ENCODE data around the gene FBXL19. TPM values are rescaled to one million over a fixed set of nuclear protein-coding genes. Genes with fewer than 3 reads are reported as not detected.

FBXL19 gene
- total and polyA plus RNA-seq, 9 of the 15 experiments (the other 6 are each of a cell fraction or from before 2014, with no cell fraction given), result 0.13 to 48.0 (median 13.5) TPM; not detected in 1

DNA sequence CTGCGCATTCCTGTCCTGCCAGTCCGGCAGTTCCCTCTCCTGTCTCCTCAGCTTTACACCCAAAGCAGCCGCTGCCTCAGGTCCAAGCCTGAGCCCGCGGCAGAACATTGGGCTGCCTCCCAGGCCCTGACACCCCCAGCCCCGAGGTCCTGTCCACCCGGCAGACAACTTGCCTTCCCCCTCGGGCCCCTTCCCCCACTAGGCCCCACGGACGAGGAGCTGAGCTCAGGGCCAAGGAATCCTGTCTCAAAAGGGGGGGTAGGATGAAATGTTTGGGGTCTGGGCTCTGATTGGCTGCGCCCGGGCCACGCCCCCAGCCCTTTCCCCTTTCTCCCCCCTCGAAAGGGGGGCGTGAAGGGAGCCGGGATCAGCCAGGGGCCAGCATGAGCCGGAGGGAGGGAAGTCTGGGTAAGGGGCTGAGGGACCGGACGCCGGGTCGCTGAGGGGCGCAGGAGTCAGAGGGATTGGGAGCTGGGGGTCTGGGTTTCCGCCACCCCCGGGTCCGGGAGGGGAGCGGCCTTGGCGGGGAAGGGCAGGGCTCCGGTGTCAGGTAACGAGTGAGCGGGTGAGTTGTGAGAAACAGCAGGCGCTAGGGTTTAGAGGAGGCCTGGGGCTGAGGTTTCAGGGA lies 27.0 kb upstream of the FBXL19 start, which contains the start of gene CTF1 (continued):
- TF ChIP-seq BRCA1 (IDR thresholded peaks at IDR 0.05) (no peak), BRCA1 (CRISPR knock-in tag; IDR thresholded peaks at IDR 0.05) (0 out of 2 replicates have a peak, but pooled peaks have one; percentile 62), IFI16 (CRISPR knock-in tag; IDR thresholded peaks at IDR 0.05) (no peak), ZNF282 (CRISPR knock-in tag; IDR thresholded peaks at IDR 0.05) (peak; percentile 54; the same call in 1 of the 2 replicates), ARID1B (IDR thresholded peaks at IDR 0.05) (peak; percentile 46), ZNF197 (CRISPR knock-in tag; IDR thresholded peaks at IDR 0.05; ENCODE audit: low read depth) (peak; percentile 18; the same call in 1 of the 2 replicates), LEF1 (IDR thresholded peaks at IDR 0.05) (peak; percentile 18; the same call in 1 of the 2 replicates), NFATC3 (IDR thresholded peaks at IDR 0.05) (no peak), TGIF2 (CRISPR knock-in tag; IDR thresholded peaks at IDR 0.05) (no peak), NONO (IDR thresholded peaks at IDR 0.05; ENCODE audit: low read depth in 2 of 2, low read length in 1 of 2) (no peak), POLR2G (IDR thresholded peaks at IDR 0.05; ENCODE audit: low read depth, low read length) (peak; percentile 87), GTF2A2 (tag; IDR thresholded peaks at IDR 0.05) (no peak), MTA1 (IDR thresholded peaks at IDR 0.05; ENCODE audit: borderline replicate concordance) (no peak), BCOR (IDR thresholded peaks at IDR 0.05) (no peak), UBTF (IDR thresholded peaks at IDR 0.05; ENCODE audit: borderline replicate concordance in 1 of 2, low read depth in 2 of 2, low read length in 2 of 2) (0 out of 4 replicates have a peak, but pooled peaks of 1 of the 2 experiments have one; percentile 31), NKRF (IDR thresholded peaks at IDR 0.05; ENCODE audit: borderline replicate concordance) (peak; percentile 69; the same call in 1 of the 2 replicates), GATA2 (CRISPR knock-in tag; IDR thresholded peaks at IDR 0.05) (no peak), THRB (CRISPR knock-in tag; conservative IDR thresholded peaks at IDR 0.05) (no peak), ZBTB7A (IDR thresholded peaks at IDR 0.05; ENCODE audit: borderline replicate concordance, control insufficient read depth, low read depth, low read length) (peak; percentile 93)
- TF ChIP-seq, protein P1, sequence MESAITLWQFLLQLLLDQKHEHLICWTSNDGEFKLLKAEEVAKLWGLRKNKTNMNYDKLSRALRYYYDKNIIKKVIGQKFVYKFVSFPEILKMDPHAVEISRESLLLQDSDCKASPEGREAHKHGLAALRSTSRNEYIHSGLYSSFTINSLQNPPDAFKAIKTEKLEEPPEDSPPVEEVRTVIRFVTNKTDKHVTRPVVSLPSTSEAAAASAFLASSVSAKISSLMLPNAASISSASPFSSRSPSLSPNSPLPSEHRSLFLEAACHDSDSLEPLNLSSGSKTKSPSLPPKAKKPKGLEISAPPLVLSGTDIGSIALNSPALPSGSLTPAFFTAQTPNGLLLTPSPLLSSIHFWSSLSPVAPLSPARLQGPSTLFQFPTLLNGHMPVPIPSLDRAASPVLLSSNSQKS (CRISPR knock-in tag; IDR thresholded peaks at IDR 0.05), result no peak
- TF ChIP-seq, protein P2, sequence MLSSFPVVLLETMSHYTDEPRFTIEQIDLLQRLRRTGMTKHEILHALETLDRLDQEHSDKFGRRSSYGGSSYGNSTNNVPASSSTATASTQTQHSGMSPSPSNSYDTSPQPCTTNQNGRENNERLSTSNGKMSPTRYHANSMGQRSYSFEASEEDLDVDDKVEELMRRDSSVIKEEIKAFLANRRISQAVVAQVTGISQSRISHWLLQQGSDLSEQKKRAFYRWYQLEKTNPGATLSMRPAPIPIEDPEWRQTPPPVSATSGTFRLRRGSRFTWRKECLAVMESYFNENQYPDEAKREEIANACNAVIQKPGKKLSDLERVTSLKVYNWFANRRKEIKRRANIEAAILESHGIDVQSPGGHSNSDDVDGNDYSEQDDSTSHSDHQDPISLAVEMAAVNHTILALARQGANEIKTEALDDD (IDR thresholded peaks at IDR 0.05), result no peak

Measured in K562 (cell line).